ENCODE results near the gene ZNF80.
"Not testable (repeated sequence)": the region's sequence is repeated elsewhere in the genome, so short reads cannot be mapped to it uniquely, and the experiment has no call there.

ZNF80 gene
- total RNA-seq: 2.9 to 8.4 reads per million in 2 donors

- DNase-seq: not testable (repeated sequence)
Observed at GRCh38 chr3:114237478-114237877, at the start of gene ZNF80. Gene ZNF80 (minus strand): TSS chr3:114237578. CDS start chr3:114237074, 504 bp downstream.

DNA sequence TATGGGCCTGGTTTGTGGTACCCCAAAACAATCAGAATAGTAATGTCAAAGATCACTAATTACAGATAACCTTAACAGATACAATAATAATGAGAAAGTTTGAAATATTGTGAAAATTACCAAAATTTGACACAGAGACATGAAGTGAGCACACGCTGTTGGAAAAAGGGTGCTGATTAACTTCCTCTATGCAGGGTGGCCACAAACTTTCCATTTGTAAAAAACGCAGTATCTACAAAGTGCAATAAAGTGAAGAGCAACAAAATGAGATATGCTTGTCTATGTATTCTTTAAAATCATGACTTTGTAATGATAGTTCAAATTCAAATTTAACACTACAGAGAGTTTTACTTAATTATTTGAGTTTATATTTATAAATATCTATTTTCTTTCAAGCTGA is 48.9 kb upstream of the ZNF80 start:
- no peak for DNase-seq

DNA sequence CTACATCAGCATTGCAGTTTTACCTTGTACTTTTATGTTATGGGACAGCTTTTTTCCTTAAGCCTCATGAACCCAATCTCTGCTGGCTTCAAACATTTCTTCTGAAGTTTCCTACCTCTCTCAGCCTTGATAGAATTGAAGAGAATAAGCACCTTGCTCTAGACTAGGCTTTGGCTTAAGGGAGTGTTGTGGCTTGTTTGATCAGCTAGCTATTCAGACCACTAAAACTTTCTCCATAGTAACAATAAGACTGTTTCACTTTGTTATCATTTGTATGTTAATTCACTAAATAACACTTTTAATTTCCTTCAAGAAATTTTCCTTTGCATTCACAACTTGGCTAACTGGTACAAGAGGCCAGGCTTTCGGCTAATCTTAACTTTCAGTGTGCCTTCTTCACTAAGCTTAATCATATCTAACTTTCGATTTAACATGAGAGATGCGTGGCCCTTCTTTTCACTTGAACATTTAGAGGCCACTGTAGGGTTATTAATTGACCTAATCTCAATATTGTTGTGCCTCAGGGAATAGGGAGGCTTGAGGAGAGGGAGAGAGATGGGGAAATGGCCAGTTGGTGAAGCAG is 48.4 kb upstream of the ZNF80 start:
- DNase-seq: no peak

GRCh38 chr3:114284644-114285043 is 47.3 kb upstream of the ZNF80 start:
- no peak for DNase-seq

GRCh38 chr3:114276856-114277255 is 39.5 kb upstream of the ZNF80 start:
- DNase-seq: not testable (repeated sequence)

GRCh38 chr3:114274929-114275328 is 37.6 kb upstream of the ZNF80 start:
- DNase-seq: no peak

- DNase-seq: no peak
Observed at GRCh38 chr3:114272271-114272670, 34.9 kb upstream of the ZNF80 start.

DNA sequence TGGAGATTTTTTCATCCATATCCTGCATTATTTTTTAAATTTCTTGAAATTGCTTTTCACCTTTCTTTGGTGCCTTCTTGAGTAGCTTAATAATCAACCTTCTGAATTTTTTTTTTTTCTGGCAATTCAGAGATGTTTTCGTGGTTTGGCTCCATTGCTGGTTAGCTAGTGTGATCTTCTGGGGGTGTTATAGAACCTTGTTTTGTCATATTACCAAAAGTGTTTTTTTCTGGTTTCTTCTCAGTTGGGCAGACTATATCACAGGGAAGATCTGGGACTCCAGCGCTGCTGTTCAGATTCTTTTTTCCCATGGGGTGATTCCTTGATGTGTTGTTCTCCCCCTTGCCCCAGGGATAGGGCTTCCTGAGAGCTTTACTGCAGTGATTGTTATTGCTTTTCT is 32.6 kb upstream of the ZNF80 start:
- DNase-seq: no peak

- DNase-seq: no peak
Observed at GRCh38 chr3:114260152-114260551, 22.8 kb upstream of the ZNF80 start.

DNA sequence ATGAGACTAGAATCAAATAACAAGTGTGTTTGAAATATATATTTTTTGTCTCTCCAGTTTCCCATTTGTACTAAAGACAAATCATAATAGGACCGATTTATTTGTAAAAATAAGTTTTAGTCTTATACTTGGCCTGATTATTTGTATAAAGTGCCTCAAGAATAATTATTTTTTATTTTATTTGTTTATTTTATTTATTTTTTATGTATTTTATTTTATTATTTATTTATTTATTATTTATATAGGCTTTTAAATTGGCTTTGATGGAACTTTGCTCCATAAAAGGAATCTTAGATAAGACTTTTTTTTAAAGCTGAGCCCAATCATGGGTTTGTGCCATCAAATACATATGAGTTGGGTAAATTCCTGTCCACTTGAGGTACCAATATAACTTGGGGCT is 22.2 kb upstream of the ZNF80 start:
- no peak for DNase-seq

DNA sequence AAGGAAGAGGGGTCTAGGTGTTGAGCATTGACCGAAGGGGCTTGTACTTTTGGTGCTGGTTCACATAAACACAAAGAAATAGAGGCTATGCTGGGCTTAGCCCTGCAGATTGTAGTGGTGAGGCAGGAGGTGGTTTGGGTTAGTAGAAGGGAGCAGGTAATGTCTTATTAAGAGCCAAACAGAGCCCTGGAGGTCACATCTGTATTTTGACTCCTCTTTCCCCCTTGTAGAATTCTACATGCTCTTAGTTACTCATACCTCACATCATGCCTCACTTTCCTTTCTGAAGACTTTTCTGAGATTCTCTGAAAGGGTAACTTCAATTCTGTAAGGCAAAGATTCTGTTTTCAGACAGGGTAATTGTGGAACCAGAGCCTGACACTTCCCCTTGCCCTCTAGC is 16.1 kb upstream of the ZNF80 start:
- DNase-seq: no peak

DNA sequence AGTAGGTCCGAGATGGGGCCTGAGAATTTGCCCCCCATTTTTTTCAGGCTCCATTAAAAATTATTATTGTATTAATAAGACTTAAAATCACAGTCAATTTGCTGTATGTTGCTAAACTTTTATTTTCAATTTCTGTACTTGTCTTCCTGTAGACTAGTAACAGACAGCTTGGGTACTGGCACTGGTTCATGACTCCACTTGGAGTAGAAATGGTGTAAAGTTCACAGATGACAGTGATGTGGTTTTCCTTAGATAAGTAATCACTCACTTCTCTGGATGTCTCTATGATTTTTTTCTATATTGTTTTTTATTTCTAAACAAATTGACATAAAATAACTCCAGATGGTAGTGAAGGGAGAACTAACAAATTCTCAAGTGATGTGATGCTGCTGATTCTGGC is 15.6 kb upstream of the ZNF80 start:
- no peak for DNase-seq

GRCh38 chr3:114242947-114243346 is 5.6 kb upstream of the ZNF80 start:
- no peak for DNase-seq

- DNase-seq: no peak
Observed at GRCh38 chr3:114241262-114241661, 3.9 kb upstream of the ZNF80 start.

GRCh38 chr3:114238146-114238785 is 888 bp upstream of the ZNF80 start:
- DNase-seq: not testable (repeated sequence)

DNA sequence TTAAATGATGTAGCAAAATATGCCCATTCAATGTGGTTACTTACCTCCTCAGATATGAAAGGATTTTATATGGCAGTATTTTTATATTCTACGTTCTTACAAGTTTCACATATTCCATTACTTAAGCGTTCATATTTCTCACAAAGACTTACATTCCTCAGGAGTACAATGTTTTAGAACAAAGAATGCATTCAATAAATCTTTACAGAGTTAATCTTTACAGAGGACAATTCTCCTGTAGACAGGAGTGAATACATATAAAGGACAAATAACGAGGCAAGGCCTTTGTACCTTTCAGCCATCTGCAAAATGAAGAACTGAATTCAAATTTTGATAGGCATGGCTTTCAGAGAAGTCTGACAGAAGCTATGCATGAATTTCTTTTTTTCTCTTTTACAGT is 1.9 kb downstream of the ZNF80 start:
- no peak for DNase-seq

- no peak for DNase-seq
Observed at GRCh38 chr3:114234745-114235144, 2.6 kb downstream of the ZNF80 start.

GRCh38 chr3:114231616-114232015 is 5.8 kb downstream of the ZNF80 start:
- no peak for DNase-seq

DNA sequence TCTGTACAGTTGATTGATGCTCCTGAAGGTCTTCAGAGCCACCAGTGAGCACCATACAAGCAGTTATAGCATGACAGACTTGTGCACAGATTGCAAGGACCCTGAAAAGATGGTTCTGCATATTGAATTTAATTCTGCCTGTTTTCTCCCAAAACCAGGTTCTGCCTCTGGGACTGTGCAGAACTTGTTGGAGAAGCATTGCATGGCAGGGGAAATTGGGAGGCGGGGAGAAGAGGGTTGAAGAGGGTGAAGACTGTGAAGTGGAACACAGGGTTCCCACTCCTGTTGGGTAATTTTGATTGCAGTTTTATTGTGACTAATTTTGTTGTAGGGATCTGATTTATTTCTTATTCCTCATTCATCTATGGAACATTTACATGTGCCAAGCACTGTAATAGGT is 10.3 kb downstream of the ZNF80 start:
- no peak for DNase-seq

DNA sequence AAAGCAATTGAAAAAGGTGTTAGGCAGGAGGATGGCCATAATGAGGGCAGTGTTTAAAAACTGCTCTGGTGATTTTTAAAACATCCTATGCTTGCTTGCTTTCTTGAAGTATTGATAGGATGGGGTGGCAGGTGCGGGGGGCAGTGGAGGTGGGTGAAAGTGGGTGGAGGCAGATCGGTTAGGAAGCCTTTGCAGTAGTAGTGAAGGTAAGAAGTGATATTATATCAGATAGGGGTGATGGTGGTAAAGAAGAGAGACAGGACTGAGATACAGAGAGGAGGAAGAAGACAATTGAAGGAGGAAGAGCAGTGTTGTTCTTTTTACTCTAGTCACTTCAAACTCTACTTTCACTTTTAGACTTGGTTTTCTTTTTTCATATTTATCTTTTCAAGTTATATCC is 11.1 kb downstream of the ZNF80 start:
- no peak for DNase-seq

- DNase-seq: no peak
Observed at GRCh38 chr3:114223143-114223542, 14.2 kb downstream of the ZNF80 start.

GRCh38 chr3:114221881-114222264 is 15.5 kb downstream of the ZNF80 start:
- no peak for DNase-seq

GRCh38 chr3:114221165-114221880 is 16.1 kb downstream of the ZNF80 start:
- DNase-seq: no peak

GRCh38 chr3:114219741-114220140 is 17.6 kb downstream of the ZNF80 start:
- DNase-seq: no peak
